GM12801 (cell line): Measurements from ENCODE around the gene UFSP1.

Experiments
- TF ChIP-seq, protein P1 (sequence below): IDR thresholded peaks from one replicate; pipeline ENCODE4 v1.5.1; 2011; ENCODE audit warnings: control low read depth; ENCODE audit not compliant: insufficient read length; ENCODE audit errors: extremely low read depth

UFSP1 gene

DNA sequence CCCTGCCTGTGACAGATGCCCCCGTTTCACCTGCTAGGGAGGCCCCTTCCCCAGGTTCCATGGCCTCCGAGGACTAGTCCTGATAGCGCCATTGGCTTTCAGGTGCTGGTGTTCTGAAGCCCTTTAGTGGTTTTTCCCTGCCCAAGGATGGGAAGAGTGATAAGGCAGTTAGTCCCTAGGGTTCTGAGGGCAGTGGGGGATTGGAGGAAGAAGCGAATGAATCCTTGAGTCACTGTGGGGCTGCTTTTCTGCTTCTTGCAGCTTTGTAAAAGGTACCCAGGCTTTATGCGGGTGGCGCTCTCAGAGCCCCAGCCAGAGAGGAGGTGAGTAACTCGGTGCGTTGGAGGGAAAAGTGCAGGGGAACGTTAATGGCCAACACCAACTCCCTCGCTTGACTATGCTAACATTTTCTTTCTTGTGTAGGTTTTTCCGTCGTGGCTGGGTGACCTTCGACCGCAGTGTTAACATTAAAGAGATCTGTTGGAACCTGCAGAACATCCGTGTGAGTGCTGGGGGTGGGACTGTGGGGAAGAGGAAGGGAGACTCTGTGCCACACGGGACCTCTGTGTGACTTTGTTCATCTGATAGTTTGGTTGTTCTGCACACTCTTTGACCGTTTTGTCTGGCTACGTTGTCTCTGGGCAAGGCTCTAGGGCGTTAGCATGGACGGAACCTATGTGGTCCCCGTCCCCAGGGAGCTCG, 3.9 kb downstream of the UFSP1 start:
- TF ChIP-seq, protein P1, sequence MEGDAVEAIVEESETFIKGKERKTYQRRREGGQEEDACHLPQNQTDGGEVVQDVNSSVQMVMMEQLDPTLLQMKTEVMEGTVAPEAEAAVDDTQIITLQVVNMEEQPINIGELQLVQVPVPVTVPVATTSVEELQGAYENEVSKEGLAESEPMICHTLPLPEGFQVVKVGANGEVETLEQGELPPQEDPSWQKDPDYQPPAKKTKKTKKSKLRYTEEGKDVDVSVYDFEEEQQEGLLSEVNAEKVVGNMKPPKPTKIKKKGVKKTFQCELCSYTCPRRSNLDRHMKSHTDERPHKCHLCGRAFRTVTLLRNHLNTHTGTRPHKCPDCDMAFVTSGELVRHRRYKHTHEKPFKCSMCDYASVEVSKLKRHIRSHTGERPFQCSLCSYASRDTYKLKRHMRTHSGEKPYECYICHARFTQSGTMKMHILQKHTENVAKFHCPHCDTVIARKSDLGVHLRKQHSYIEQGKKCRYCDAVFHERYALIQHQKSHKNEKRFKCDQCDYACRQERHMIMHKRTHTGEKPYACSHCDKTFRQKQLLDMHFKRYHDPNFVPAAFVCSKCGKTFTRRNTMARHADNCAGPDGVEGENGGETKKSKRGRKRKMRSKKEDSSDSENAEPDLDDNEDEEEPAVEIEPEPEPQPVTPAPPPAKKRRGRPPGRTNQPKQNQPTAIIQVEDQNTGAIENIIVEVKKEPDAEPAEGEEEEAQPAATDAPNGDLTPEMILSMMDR: no peak

DNA sequence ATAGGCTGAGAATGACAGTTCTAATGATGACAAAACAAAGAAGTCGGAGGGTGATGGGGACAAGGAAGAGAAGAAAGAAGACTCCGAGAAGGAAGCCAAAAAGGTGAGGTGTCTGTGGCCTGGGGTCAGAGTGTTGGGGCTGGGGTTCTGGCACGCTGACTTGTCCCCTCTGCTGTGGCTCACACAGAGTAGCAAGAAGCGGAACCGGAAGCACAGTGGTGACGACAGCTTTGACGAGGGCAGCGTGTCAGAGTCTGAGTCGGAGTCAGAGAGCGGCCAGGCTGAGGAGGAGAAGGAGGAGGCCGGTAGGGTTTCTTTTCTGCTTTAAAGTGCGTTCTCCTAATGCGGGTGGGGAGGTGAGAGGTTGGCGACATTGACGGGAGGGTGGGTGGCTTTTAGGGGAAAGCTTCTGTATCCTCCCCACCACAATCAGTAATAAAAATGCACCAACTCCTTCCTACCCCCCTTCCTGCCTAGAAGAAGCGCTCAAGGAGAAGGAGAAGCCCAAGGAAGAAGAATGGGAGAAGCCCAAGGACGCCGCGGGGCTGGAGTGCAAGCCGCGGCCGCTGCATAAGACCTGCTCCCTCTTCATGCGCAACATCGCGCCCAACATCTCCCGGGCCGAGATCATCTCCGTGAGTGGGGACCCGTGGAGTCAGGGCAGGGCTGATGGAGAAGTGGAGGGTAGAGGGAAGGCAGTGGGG, 4.6 kb downstream of the UFSP1 start:
- TF ChIP-seq, protein P1: no peak

DNA sequence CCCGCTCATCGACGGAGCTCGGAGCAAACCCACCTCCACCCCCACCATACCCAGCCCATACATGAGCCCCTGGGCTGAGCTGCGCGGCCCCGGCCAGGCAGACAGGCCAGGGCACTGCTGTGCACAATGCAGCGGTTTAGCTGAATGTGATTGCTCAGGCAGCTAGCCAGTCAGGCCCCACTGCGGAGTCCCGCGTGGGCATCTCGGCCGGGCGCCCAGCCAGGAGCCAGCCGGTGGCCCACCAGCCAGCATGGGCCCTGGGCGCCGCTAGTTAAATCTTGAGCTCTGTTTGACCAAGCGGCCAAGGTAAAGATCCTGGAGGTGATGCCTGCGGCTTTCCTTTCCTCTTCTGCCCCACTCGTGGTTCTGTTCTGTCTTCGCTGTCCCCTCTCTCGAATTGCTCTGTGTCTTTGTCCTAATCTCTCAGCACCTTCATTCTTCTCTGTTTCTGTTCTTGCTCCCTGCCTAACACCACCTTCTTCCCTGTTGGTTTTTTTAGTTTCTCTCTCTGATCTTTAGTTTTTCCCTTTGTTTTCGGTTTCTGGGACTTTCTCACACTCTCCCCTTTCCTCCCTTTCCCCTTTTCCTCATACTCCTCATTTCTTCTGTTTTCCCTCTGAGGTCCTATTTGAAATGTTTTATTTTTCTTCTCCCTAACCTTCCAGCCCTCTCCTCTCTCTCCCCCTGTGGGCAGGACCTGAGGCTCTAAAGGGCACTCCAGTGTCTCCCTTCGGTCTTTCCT, 6.6 kb downstream of the UFSP1 start:
- TF ChIP-seq, protein P1: no peak

DNA sequence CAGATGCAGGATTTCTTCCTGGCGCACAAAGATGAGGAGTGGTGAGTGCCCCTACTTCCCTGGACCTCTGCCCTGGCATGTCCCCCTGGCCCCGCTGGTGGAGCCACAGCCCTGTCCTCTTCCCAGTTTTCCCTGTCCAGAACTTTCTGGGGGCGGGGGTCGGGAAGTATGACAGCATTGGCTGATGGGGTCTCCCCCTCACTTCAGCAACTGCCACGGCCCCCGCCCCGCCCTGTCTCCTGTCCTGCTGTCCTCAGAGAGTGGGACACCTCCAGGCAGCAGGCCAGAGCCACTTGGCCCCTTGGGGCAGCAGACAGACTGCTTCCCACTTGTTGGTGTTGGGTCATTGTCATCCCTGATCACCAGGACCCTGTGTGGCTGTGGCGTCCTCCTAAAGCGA, 7.3 kb downstream of the UFSP1 start:
- TF ChIP-seq, protein P1: no peak

DNA sequence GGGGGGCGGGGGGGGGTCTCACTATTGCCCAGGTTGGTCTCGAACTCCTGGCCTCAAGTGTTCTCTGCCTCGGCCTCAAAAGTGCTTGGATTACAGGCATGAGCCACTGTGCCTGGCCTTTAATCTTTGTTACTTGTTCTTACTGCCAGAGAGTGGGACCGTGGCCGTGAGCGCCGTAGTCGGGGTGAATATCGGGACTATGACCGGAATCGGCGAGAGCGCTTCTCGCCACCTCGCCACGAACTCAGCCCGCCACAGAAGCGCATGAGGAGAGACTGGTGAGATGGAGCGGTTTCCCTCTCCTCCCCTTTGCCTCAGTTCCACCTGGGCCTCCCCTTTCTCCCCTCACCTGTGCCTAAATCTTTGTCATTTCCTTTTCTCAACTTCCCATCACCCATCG, 8.4 kb downstream of the UFSP1 start:
- TF ChIP-seq, protein P1: no peak

DNA sequence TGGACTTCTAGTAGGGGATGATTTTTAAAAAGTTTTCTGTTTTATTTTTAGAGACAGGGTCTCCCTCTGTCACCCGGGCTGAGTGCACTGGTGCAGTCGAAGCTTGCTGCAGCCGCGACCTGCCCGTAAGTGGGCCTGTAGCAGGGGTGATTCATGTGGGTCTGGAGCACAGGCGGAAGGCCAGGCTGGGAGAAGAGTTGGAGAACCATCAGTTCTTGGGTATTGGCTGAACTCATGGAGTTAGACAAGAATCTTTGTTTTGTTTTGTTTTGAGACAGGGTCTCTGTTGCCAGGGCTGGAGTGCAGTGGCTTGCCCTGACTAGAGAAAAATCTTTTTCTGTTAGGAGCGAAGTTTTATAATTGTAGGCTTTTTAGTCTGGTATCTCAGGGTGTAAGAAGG, 8.9 kb downstream of the UFSP1 start:
- TF ChIP-seq, protein P1: no peak

DNA sequence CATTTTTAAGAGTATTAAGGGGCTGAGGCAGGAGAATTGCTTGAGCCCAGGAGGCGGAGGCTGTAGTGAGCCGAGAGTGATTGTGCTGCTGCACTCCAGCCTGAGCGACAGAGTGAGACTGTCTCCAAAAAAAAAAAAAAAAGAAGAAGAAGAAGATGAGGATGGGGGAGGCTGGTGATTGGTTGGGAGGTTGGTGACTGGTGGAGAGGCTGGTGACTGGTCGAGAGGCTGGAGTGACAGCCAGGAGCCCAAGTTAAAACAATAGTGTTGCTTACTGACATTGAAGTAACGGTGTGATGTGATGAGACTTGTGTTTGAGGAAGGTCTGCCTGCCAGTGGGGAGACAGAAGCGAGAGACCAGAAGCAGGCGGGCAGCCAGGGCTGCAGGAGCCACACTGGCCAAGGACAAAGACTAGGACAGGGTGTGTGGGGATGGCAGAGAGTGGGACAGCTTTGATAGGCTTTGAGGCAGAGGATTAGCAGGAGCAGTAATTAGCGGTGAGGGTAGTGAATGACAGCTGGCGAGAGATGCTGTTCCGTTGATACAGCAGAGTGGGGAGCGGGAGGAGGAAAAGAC, 9.7 kb downstream of the UFSP1 start:
- TF ChIP-seq, protein P1: no peak
